Heart left ventricle (tissue), 16 donors: ENCODE data around the gene NOTCH2NLA. TPM values are rescaled to one million over a fixed set of nuclear protein-coding genes. Genes with fewer than 3 reads are reported as not detected.
A peak's percentile ranks its signal among the peaks of the same experiment; 100 is the strongest.
"Not testable (repeated sequence)": the region's sequence is repeated elsewhere in the genome, so short reads cannot be mapped to it uniquely, and the experiment has no call there.

Experiments used
- ATAC-seq, 4 donors: fragments of 200-7000 bp; cut with Tn5 transposase; one replicate each; pipeline ENCODE4 v1.9.1; 2020 to 2022; ENCODE audit warnings: moderate library complexity in 4 of 4, mild to moderate bottlenecking in 3 of 4, moderate number of reproducible peaks in 1 of 4
- DNase-seq, 5 donors: peaks; one replicate each; pipeline ENCODE4 v3.0.0-alpha.2; 2020
- H3K27ac ChIP-seq, 12 donors: fragments of 200-600 bp; sonication (generic) in 4 of 12; one replicate each; pipeline versions ENCODE4 v1.5.0 to v1.8.0; 2016 to 2022; ENCODE audit warnings: mild to moderate bottlenecking in 2 of 12
- H3K27me3 ChIP-seq, 9 donors: fragments of 200-600 bp; sonication (generic) in 2 of 9; one replicate each; pipeline versions ENCODE4 v1.5.1 to v1.8.0; 2016 to 2022; ENCODE audit warnings: mild to moderate bottlenecking in 3 of 9
- H3K36me3 ChIP-seq, 9 donors: fragments of 200-600 bp; sonication (generic) in 2 of 9; one replicate each; pipeline versions ENCODE4 v1.5.0 to v1.8.0; 2018 to 2022; ENCODE audit warnings: mild to moderate bottlenecking in 2 of 9
- H3K4me1 ChIP-seq, 12 donors: fragments of 200-600 bp; sonication (generic) in 4 of 12; one replicate each; pipeline versions ENCODE4 v1.5.0 to v1.8.0; 2016 to 2022; ENCODE audit warnings: mild to moderate bottlenecking in 3 of 12
- H3K4me3 ChIP-seq, 12 donors: fragments of 200-600 bp; sonication (generic) in 4 of 12; one replicate each; pipeline versions ENCODE4 v1.5.0 to v1.8.0; 2017 to 2022; ENCODE audit warnings: mild to moderate bottlenecking in 9 of 12, moderate library complexity in 4 of 12
- H3K9me3 ChIP-seq, 12 donors: fragments of 200-600 bp; sonication (generic) in 4 of 12; one replicate each; pipeline versions ENCODE4 v1.5.0 to v1.8.0; 2016 to 2022; ENCODE audit warnings: mild to moderate bottlenecking in 1 of 12
- CTCF ChIP-seq, 12 donors: fragments of 200-600 bp; sonication (generic) in 4 of 12; IDR thresholded peaks; one replicate each; pipeline versions ENCODE4 v1.5.0 to v1.8.0; 2018 to 2022; ENCODE audit warnings: antibody characterized with exemption in 12 of 12, mild to moderate bottlenecking in 5 of 12
- WGBS, 4 donors: extraction: QIAGEN DNeasy Blood & Tissue Kit in 2 of 4; methylation state at CpG; one replicate each; pipeline versions ENCODE4 v1.1.5 to v1.1.7; 2013 to 2018; 5-methylcytosine and 5-hydroxymethylcytosine counted together
- intact Hi-C, 10 donors: fragments of 100-400 bp; cut with DNase I; formaldehyde crosslinking; loops; one replicate each; pipeline versions ENCODE4 v1.11.1 to v1.14.2; 2022
- polyA plus RNA-seq, 2 donors: library from polyadenylated mRNA; stranded (reverse); fragments of 200-250 nt; gene quantifications; one replicate each; pipeline ENCODE4 v1.2.3, GENCODE V29; 2013
- total RNA-seq, 9 donors: library from RNA; depleted of rRNA in 2 of 9; stranded (reverse); fragments of >200 nt in 2 of 9; fragmentation: NEBNext Ultra II Directional in 3 of 9; extraction: Animal tissue kit (Norgen Biotek cat#: 25700) in 3 of 9; gene quantifications; one replicate each; pipeline versions ENCODE4 v1.1.0 to v1.2.4, GENCODE V29; 2016 to 2023
- donor health status: ischemic (EF 13 %, LVEDD 7.1; RV severe dilation, severe dysfunction).
- donor health status: healthy with polysubstance abuse.
- donor health status: DM: no; HTN: yes; CAD: no.
- donor health status: DM: no; HTN: no; CAD: no.
- donor health status: ischemic (EF 25% LVEDD 6.9; RV normal size, moderate dysfunction).
- donor health status: ischemic (EF 25% LVEDD 5.7; RV mildly dilated, moderate dysfunction).
- donor health status: healthy.
- donor health status: DM: yes; HTN: yes; CAD: no.
- donor health status: ischemic (EF 35%, LVEDD 5.7; RV mildly dilated, moderate dysfunction).
- donor health status: nonischemic (EF 11% LVEDD 7.7; RV severe dilation, severe dysfunction).
- donor health status: DM: yes; HTN: yes; CAD: no.
- donor health status: PGD.
- donor health status: ischemic (EF 29% LVEDD 5.4; RV normal size, mild dysfunction).
- donor health status: nonischemic (EF 23%, LVEDD 6.1; RV moderate dilation, normal function).

NOTCH2NLA gene
- total and polyA plus RNA-seq, 11 donors: 6.1 to 32.2 (median 9.2) TPM

- H3K36me3 ChIP-seq, H3K9me3 ChIP-seq, H3K4me3 ChIP-seq, ATAC-seq, H3K27ac ChIP-seq, DNase-seq, intact Hi-C loops, H3K27me3 ChIP-seq, H3K4me1 ChIP-seq: not testable (repeated sequence)
- WGBS, 4 donors: no CpG with 5 or more reads among the region's 1 CpG
These were observed 61.1 kb downstream of the NOTCH2NLA start for GRCh38 chr1:146167740-146168139.

GRCh38 chr1:146167273-146167672 is 61.5 kb downstream of the NOTCH2NLA start:
- ATAC-seq, H3K27ac ChIP-seq, H3K36me3 ChIP-seq, H3K27me3 ChIP-seq, H3K9me3 ChIP-seq, H3K4me1 ChIP-seq, H3K4me3 ChIP-seq, intact Hi-C loops, DNase-seq: not testable (repeated sequence)
- WGBS, 4 donors: no CpG with 5 or more reads among the region's 1 CpG

GRCh38 chr1:146144465-146144864 is 84.4 kb downstream of the NOTCH2NLA start, which contains the start of gene NBPF10:
Gene NBPF10 (minus strand): TSS chr1:146144804. CDS start chr1:146144769, 35 bp downstream.
- WGBS, 4 donors: 20% methylated on average over 1 of the region's 7 CpGs; no CpG with 5 or more reads in 3 of the 4 donors

More at GRCh38 chr1:146144465-146144864, 84.4 kb downstream of the NOTCH2NLA start, which contains the start of gene NBPF10:
- H3K4me3 ChIP-seq, H3K27me3 ChIP-seq, DNase-seq, intact Hi-C loops, ATAC-seq, H3K27ac ChIP-seq, H3K9me3 ChIP-seq, H3K36me3 ChIP-seq, H3K4me1 ChIP-seq: not testable (repeated sequence)
- peak in 4 of 12 donors; percentile 13 to 42 (median 26) for TF ChIP-seq CTCF (IDR thresholded peaks at IDR 0.05)

Other genes starting within 250 kb of the NOTCH2NLA start
- 1,000 to 10,000 TPM in 4 of 9 donors, 100 to 1,000 TPM in 5; 489 to 1,925 (median 1,000) TPM for gene TXNIP, start 232.4 kb downstream of the NOTCH2NLA start, total RNA-seq
- 100 to 1,000 TPM; 222 to 597 TPM for gene TXNIP, start 232.4 kb downstream of the NOTCH2NLA start, polyA plus RNA-seq
- gene HJV, start 207.3 kb downstream of the NOTCH2NLA start, total RNA-seq: 100 to 1,000 TPM in 3 of 9 donors, 10 to 100 TPM in 6; 21.8 to 125 (median 79.5) TPM
- gene HJV, start 207.3 kb downstream of the NOTCH2NLA start, polyA plus RNA-seq: 10 to 100 TPM in 1 of 2 donors, under 1 TPM in 1; 0.62 to 37.7 TPM
- gene NBPF10, start 84.2 kb downstream of the NOTCH2NLA start, total RNA-seq: 1 to 10 TPM in 4 of 9 donors, under 1 TPM in 5; 0.28 to 2.8 (median 0.96) TPM
- under 1 TPM; 0.19 to 0.47 TPM for gene NBPF10, start 84.2 kb downstream of the NOTCH2NLA start, polyA plus RNA-seq